Sigmoid colon (tissue), 4 donors: Measurements from ENCODE around the gene SPIN1.

Experiments used
- POLR2AphosphoS5 ChIP-seq, 4 donors: sonication (generic); formaldehyde crosslinking; IDR thresholded peaks; one replicate each; pipeline ENCODE4 v1.6.1; 2017; ENCODE audit warnings: antibody characterized with exemption in 4 of 4
- TF ChIP-seq, protein P1 (sequence below), 4 experiments: fragments of 450-650 bp in 3 of 4; fragments of 200-600 bp in 1 of 4; IDR thresholded peaks; one replicate each; pipeline ENCODE4 v1.5.1; 2016 to 2019; ENCODE audit warnings: antibody characterized with exemption in 4 of 4, mild to moderate bottlenecking in 3 of 4, moderate library complexity in 2 of 4

- TF ChIP-seq POLR2AphosphoS5 (IDR thresholded peaks at IDR 0.05), result no peak
- TF ChIP-seq, protein P1, sequence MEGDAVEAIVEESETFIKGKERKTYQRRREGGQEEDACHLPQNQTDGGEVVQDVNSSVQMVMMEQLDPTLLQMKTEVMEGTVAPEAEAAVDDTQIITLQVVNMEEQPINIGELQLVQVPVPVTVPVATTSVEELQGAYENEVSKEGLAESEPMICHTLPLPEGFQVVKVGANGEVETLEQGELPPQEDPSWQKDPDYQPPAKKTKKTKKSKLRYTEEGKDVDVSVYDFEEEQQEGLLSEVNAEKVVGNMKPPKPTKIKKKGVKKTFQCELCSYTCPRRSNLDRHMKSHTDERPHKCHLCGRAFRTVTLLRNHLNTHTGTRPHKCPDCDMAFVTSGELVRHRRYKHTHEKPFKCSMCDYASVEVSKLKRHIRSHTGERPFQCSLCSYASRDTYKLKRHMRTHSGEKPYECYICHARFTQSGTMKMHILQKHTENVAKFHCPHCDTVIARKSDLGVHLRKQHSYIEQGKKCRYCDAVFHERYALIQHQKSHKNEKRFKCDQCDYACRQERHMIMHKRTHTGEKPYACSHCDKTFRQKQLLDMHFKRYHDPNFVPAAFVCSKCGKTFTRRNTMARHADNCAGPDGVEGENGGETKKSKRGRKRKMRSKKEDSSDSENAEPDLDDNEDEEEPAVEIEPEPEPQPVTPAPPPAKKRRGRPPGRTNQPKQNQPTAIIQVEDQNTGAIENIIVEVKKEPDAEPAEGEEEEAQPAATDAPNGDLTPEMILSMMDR (IDR thresholded peaks at IDR 0.05), result no peak
Observed at GRCh38 chr9:88522360-88522759, 134.1 kb downstream of the SPIN1 start.
